ENCODE results near the gene ITIH3.

DNA sequence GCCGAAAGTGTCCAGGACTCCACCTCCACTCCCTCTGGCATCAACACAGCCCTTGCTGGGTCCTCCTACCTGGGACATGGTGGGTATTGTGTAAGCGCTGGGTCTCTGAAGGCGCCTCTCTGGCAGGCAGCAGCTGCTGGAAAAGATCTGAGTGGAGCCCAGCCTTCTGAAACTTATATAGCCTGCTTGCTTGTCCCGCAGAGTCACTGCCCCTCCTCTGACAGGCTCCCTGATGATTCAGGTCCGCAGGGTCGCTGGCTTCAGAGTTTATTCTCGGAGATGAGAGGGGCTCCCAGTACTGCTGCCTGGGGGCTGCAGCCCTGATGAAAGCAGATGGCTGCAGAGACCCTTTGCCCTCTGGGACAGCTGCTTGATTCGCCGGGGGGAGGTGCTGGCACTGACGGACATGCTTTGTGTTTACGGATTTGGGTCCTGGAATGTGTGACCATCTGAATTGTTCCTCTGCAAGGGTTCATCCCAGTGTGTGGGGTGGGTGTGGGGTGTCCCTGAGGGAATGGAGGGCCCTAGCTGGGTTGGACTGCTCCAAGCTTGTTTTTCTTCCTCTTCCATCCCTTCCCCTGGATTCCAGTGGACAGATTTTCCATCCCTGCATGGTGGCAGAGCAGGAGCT, 40.4 kb downstream of the ITIH3 start, which contains the start of gene MUSTN1:
- TF ChIP-seq, protein P1, sequence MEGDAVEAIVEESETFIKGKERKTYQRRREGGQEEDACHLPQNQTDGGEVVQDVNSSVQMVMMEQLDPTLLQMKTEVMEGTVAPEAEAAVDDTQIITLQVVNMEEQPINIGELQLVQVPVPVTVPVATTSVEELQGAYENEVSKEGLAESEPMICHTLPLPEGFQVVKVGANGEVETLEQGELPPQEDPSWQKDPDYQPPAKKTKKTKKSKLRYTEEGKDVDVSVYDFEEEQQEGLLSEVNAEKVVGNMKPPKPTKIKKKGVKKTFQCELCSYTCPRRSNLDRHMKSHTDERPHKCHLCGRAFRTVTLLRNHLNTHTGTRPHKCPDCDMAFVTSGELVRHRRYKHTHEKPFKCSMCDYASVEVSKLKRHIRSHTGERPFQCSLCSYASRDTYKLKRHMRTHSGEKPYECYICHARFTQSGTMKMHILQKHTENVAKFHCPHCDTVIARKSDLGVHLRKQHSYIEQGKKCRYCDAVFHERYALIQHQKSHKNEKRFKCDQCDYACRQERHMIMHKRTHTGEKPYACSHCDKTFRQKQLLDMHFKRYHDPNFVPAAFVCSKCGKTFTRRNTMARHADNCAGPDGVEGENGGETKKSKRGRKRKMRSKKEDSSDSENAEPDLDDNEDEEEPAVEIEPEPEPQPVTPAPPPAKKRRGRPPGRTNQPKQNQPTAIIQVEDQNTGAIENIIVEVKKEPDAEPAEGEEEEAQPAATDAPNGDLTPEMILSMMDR (conservative IDR thresholded peaks at IDR 0.05), result no peak
- TF ChIP-seq ZFX (IDR thresholded peaks at IDR 0.05), result no peak

Measured in C4-2B (cell line).